Cardiac fibroblast (primary cell): ENCODE data around the gene TRIM26.
"Not testable (repeated sequence)": the region's sequence is repeated elsewhere in the genome, so short reads cannot be mapped to it uniquely, and the experiment has no call there.

Experiments
- DNase-seq, 2 donors: peaks; one replicate each; pipeline versions ENCODE4 v3.0.0 to v3.0.0-alpha.2; 2010; ENCODE audit warnings: low read depth in 2 of 2
- H3K4me3 ChIP-seq, 2 donors: replicated peaks in 1 of 2; 1 replicate in 1 of 2; 2 replicates in 1 of 2; pipeline ENCODE4 v1.5.1; 2011; ENCODE audit warnings: low read depth in 2 of 2, low read length in 2 of 2, mild to moderate bottlenecking in 2 of 2, moderate library complexity in 1 of 2
- TF ChIP-seq, protein P1 (sequence below): IDR thresholded peaks from one replicate; pipeline ENCODE4 v1.5.1; 2011; ENCODE audit warnings: low read depth, mild to moderate bottlenecking, low read length, inconsistent platforms

Gene TRIM26

DNA sequence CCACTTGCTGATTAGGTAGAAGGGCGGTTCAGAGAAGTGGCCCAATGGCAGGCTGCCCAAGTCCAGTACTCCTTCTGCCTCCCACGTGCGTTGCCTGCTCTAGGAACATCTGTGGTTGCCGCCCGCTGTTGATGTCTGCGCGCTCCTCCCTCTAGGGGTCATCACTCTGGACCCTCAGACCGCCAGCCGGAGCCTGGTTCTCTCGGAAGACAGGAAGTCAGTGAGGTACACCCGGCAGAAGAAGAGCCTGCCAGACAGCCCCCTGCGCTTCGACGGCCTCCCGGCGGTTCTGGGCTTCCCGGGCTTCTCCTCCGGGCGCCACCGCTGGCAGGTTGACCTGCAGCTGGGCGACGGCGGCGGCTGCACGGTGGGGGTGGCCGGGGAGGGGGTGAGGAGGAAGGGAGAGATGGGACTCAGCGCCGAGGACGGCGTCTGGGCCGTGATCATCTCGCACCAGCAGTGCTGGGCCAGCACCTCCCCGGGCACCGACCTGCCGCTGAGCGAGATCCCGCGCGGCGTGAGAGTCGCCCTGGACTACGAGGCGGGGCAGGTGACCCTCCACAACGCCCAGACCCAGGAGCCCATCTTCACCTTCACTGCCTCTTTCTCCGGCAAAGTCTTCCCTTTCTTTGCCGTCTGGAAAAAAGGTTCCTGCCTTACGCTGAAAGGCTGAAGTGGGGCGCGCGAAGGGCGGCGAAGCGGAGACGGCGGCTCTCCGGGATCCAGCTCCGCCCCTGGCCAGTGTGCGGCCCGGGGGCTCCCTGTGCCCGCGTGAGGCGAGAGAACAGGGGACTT, 41.3 kb downstream of the TRIM26 start:
- peak overlapping the region in 1 of 2 donors; percentile 1 for H3K4me3 ChIP-seq
- TF ChIP-seq, protein P1, sequence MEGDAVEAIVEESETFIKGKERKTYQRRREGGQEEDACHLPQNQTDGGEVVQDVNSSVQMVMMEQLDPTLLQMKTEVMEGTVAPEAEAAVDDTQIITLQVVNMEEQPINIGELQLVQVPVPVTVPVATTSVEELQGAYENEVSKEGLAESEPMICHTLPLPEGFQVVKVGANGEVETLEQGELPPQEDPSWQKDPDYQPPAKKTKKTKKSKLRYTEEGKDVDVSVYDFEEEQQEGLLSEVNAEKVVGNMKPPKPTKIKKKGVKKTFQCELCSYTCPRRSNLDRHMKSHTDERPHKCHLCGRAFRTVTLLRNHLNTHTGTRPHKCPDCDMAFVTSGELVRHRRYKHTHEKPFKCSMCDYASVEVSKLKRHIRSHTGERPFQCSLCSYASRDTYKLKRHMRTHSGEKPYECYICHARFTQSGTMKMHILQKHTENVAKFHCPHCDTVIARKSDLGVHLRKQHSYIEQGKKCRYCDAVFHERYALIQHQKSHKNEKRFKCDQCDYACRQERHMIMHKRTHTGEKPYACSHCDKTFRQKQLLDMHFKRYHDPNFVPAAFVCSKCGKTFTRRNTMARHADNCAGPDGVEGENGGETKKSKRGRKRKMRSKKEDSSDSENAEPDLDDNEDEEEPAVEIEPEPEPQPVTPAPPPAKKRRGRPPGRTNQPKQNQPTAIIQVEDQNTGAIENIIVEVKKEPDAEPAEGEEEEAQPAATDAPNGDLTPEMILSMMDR: no peak
- peak in 1 of 2 donors; percentile 13 for DNase-seq

DNA sequence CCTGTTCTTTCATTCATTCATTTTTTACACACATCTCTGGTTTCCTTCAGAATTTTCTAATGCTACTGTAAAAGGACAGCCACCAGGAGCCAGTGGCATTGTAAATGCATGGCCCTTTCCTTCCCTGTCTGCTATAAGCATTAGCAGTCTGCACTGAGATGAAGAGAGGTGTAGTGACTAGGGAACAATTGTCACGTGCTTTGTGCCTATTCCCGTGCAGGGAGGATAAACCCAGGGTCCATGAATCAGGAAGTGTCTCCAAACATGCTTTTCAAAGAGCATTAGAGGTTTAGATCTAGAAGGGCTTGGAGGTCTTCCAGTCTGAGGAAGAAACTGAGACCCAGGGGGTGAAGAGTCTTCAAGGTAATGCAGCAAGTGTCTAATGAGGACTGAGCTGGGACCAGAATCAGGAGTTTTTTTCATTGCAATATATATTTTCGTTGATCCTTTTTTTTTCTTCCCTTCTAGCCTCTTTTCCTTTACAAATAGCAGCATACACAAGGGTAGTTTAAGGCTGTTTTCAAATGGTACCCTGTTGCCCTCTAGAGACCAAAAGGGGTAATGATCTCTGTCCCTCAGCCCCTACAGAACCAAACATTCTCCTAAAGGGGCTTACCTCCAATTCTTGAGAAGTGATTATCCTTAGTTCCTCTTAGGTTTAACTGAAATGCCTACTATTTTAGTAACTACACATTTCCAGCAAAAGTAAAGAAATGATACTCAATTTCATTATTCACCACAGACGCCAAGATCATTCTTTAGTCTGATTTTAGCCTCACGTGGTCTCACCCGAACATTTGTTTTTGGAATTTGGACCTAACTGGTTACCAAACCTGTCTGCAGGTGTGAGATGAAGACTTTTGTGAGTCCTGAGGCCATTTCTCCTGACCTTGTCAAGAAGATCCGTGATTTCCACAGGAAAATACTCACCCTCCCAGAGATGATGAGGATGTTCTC, 43.3 kb downstream of the TRIM26 start:
- DNase-seq: peak; percentile 73 to 75
- no peak overlapping the region for H3K4me3 ChIP-seq
- TF ChIP-seq, protein P1: peak; percentile 84

DNA sequence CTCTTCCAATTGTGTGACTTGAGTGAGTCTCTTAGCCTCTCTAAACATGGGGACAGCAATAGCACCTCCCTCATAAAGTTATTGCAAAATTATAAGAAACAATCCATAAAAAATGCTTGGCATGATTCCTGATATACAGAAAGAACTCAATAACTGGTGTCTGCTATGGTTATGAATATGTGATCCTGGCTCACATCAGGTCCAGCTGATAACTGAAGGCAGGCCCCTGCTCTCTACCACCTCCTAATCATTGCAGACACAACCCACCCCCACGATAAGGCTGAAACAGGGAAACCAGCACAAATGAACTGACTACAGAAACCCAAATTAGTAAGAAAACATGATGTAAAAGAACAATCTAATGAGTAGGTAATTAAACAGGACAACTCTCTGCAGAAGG, 44.5 kb downstream of the TRIM26 start:
- no peak overlapping the region for H3K4me3 ChIP-seq
- no peak for DNase-seq
- TF ChIP-seq, protein P1: no peak

DNA sequence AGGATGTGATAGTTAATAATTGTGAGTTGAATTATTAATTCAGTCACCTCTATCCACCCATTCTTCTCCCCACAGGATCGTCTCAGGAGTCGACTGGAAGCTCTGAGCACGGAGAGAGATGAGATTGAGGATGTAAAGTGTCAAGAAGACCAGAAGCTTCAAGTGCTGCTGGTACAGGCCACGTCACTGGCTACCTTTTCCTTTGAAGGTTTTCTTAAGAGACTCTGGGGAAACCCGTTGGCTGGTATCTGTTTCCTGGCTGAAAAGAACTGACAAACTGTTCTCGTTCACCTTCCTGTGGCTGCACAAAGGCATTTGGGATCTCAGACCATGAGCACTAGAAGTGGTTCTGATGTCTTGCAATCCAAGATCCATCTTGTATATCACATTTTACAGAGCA, 46.1 kb downstream of the TRIM26 start:
- TF ChIP-seq, protein P1: no peak
- DNase-seq: no peak
- H3K4me3 ChIP-seq: no peak overlapping the region

DNA sequence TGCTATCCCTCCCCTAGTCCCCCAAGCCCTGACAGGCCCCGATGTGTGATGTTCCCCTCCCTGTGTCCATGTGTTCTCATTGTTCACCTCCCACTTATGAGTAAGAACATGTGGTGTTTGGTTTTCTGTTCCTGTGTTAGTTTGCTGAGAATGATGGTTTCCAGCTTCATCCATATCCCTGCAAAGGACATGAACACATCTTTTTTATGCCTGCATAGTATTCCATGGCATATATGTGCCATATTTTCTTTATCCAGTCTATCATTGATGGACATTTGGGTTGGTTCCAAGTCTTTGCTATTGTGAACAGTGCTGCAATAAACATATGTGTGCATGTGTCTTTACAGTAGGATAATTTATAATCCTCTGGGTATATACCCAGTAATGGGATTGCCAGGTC, 48.0 kb downstream of the TRIM26 start:
- not testable (repeated sequence) for DNase-seq, H3K4me3 ChIP-seq

DNA sequence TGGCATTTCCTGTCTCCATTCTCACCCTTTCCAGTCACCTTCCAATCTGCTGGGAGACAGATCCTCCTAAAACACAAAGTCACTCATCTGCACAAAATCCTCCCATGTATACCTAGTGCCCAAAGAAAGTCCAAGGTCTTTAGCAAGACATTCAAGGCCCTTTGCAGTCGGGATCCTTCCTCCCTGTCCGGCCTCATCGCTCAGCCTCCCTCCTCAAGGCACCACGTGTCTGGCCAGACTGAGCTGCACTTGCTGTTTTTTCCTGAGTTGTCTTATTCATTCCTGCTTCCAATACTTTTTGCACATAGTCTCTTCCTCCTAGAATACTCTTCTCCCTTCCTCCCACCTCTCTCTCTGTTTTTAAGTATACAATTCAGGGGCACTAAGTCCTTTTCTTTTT, 48.5 kb downstream of the TRIM26 start:
- no peak for DNase-seq
- TF ChIP-seq, protein P1: no peak
- H3K4me3 ChIP-seq: no peak overlapping the region
